KG1 (cell line): ENCODE measurements around the gene TEX101.
"Not testable (repeated sequence)": the region's sequence is repeated elsewhere in the genome, so short reads cannot be mapped to it uniquely, and the experiment has no call there.

Experiments used
- DNase-seq: peaks from one replicate; lab custom pipeline; 2025; lab: John Stamatoyannopoulos, UW

The TEX101 gene

GRCh38 chr19:43420954-43421353, 6.3 kb downstream of the TEX101 start:
- DNase-seq, result no peak

DNA sequence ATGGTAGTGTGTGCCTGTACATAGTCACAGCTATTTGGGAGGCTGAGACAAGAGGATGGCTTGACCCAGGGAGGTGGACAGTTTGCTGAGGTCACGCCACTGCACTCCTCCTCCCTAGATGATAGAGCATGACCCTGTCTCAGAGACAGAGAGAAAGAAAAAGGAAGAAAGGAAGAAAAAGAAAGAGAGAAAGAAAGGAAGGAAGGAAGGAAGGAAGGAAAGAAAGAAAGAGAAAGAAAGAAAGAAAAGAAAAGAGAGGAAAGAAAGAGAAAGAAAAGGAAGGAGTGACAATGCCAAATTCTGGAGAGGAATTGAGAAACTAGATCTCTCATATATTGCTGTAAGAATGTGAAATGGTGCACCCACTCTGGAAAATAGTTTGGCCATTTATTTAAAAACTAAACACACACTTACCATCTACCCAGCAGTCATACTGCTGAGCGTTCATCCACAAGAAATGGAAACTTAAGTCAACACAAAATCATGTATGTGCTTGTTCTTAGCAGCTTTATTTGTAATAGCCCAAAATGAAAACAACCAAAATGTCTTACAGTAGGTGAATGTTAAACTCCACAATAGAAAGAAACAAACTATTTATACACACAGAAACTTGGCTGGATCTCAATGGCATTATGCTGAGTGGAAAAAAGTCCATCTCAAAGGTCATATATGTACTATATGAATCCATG, 7.5 kb downstream of the TEX101 start:
- DNase-seq, result no peak

DNA sequence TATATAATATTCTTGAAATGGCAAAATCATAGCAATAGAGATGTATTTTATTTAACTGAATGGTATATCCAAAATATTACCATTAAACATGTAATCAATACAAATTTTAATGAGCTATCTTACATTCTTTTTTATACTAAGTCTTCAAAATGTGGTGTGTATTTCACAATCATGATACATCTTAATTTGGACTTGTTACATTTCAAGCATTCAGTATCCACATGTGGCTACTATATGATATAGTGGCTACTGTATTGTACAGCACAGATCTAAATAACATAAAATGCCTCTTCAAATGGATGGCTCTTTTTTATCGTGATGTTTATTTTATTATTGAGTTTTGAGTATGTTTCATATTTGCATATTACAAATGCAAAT, 8.0 kb downstream of the TEX101 start:
- no peak for DNase-seq

DNA sequence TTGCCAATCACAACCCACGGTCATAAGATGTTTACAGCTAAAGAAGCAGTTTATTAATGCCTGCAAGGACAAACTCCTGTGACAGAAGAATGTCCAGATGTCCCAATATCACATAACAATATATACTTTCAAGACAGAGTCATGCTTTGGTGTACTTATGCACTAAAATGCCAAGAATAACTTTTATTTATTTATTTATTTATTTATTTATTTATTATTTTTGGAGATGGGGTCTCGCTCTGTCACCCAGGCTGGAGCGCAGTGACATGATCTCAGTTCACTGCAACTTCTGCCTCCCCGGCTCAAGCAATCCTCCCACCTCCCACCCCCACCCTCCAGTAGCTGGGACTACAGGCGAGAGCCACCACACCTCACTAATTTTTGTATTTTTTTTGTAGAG, 9.1 kb downstream of the TEX101 start:
- DNase-seq, result no peak

DNA sequence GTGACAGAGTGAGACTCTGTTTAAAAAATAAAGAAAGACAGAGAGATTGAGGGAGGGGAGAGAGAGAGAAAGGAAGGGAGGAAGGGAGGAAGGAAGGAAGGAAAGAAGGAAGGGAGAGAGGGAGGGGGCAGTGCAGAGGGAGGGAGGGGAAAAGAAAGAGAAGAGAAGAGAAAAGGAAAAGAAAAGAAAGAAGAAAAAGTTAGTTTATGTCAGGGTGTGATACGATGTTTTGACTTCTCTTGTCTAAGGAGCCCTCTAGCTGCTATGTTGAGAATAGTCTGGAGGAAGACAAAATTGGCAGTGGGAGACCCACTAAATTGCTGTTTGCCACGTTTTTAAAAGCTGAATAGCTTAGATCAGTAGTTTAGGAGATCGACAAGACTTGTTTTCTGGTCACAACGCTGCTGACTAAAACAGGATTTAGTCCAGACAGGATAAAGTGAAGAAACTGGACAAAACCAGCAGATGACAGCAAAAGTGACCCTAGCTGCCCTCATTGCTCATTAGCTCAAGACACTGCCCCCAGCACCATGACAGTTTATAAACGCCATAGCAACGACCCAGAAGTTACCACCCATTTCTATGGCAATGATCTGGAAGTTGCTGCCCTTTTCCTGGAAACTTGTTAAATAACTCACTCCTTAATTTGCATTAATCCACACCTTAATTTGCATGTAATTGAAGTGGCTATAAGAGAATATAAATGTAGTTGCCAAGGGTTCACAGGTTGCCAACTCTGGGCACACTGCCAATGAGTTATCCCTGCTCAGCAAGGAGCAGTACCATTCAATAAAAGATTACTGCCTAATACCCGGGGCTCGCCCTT, 11.1 kb downstream of the TEX101 start:
- no peak for DNase-seq

DNA sequence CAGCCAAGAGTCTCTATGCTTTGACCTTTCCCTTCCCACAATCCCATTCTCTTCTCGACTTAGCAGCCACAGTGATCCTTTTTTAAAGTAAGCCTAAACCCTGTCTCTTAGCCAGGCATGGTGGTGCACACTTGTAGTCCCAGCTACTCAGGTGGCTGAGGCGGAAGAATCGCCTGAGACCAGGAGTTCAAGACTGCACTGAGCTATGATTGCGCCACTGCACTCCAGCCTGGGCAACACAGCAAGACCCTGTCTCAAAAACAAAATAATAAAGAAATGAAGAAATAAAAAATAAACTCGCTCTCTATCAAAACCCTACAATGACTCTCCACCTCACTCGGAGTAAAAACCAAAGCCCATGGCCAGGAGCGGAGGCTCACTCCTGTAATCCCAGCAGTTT, 14.7 kb downstream of the TEX101 start:
- no peak for DNase-seq

DNA sequence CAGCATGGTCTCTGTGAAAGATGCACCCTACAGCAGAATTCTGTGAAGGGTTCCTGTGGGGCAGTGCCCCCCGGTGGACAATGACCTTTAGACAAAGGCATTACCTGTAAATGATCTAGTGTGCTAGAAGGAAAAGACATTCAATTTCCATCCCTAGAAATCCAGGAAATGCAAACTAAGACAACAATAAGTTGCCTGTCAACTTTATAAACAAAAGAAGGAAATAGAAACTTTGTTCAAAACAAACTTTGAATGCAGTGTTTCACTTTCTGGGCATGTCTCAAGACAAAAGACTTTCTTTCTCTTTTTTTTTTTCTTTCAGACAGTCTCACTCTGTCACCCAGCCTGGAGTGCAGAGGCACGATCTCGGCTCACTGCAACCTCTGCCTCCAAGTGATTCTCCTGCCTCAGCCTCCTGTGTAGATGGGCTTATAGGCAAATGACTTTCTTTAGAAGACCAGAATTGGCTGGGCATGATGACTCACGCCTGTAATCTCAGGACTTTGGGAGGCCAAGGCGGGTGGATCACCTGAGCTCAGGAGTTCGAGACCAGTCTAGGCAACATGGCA, 15.5 kb downstream of the TEX101 start:
- no peak for DNase-seq

DNA sequence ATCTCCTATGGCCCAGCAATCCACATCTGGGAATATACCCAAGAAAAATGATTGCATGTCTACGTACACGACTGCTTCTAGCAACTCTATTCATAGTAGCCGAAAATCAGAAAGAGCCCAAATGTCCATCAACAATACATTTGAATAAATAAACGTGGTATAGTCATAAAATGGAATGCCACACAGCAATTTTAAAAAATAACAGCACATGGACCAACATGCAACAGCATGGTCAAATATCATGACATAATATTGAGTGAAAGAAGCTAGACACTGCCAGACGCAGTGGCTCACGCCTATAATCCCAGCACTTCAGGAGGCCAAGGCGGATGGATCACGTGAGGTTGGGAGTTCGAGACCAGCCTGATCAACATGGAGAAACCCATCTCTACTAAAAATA, 16.3 kb downstream of the TEX101 start:
- DNase-seq, result no peak

DNA sequence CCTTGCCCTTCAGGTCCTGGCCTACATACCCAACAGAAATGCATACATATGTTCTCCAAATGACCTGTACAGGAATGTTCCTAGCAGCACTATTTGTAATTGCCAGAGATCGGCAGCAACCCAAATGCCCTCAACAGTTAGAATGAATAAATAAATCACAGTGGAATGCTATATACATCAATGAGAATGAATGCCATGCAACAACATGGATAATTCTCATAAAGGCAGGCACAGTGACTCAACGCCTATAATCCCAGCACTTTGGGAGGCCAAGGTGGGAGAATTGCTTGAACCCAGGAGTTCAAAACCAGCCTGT, 18.6 kb downstream of the TEX101 start:
- no peak for DNase-seq

DNA sequence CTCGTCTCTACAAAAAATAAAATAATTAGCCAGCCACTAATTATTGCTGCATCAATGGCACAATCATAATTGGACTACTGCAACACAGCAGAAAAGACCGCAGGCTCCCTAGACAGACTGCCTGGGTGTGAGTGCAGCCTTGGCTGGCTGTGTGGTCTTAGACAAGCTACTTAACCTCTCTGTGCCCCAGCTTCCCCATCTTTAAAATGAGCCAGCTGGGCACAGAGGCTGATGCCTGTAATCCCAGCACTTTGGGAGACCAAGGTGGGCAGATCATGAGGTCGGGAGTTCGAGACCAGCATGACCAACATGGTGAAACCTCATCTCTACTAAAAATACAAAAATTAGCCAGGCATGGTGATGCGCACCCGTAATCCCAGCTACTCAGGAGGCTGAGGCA, 19.0 kb downstream of the TEX101 start:
- no peak for DNase-seq

DNA sequence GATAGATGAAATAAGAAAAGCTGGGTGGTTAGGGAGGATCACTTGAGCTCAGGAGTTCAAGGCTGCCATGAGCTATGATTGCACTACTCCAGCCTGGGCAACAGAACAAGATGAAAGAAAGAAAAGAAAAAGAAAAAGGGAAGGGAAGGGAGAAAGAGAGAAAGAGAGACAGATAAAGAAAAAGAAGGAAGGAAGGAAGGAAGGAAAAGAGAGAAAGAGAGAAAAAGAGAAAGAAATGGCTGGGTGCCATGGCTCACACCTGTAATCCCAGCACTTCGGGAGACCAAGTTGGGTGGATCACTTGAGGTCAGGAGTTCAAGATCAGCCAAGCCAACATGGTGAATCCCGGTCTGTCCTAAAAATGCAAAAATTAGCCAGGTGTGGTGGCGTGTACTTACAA, 21.1 kb downstream of the TEX101 start:
- DNase-seq, result no peak

DNA sequence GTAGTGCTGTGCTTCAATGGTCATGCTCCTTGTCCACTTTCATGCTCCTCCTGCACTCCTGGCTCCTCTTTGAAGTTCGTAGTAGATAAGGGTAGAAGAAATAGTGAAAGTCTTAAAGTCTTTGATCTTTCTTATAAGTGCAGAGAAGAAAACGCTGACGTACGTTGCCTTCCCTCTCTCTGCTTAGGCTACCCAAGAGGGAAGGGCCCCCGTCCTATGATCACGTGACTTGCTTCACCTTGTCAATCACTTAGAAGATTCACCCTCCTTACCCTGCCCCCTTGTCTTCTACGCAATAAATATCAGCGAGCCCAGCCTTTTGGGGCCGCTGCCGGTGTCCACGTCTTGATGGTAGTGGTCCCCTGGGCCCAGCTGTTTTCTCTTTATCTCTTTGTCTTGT, 22.6 kb downstream of the TEX101 start:
- DNase-seq, result not testable (repeated sequence)

DNA sequence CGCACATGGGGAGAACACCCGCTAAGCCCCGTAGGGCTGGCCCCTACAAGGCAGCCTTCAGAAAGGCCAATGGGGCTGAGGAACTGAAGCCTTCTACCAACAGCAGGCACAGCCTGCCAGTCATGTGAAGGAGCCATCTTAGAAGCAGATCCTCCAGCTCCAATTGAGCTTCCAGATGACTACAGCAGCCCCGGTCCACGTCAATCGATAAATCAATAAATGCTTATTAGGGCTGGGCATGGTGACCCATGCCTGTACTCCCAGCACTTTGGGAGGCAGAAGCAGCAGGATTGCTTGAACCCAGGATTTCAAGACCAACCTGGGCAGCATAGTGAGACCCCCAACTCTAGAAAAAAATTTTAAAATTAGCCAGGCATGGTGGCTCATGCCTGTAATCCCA, 23.0 kb downstream of the TEX101 start:
- no peak for DNase-seq

GRCh38 chr19:43438291-43439031, 23.8 kb downstream of the TEX101 start:
- no peak for DNase-seq

GRCh38 chr19:43439032-43439708, 24.5 kb downstream of the TEX101 start:
- DNase-seq, result no peak

- DNase-seq, result no peak
These were observed 25.0 kb downstream of the TEX101 start for GRCh38 chr19:43439709-43440063.

DNA sequence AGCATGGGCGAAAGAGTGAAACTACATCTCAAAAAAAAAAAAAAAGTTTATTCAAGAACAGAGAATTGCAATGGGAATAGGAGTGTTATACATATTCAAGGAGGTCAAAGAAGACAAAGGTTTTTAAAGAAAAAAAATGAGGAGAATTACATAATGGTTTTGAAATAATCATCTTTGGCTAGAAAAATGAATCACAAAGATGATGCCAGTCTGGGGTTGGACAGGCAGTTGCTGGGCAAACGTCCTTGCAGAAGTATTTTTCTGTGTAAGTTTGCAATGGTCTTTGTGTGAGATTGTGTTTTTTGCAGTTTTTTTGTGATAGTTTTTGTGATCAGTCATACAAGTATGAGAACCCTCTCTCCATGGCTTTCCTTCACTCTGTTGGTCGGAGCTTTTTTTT, 27.0 kb downstream of the TEX101 start:
- DNase-seq, result no peak

DNA sequence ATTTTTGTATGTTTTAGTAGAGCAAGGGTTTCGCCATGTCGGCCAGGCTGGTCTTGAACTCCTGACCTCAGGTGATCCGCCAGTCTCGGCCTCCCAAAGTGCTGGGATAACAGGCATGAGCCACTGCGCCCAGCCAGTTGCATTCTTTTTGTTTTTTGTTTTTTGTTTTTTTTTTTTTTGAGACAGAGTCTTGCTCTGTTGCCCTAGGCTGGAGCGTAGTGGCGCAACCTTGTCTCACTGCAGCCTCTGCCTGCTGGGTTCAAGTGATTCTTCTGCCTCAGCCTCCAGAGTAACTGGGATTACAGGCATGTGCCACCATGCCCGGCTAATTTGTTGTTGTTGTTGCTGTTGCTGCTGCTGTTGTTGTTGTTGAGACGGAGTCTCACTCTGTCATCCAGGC, 29.4 kb downstream of the TEX101 start:
- not testable (repeated sequence) for DNase-seq

- DNase-seq, result no peak
These were observed 30.0 kb downstream of the TEX101 start for GRCh38 chr19:43444531-43445287.

DNA sequence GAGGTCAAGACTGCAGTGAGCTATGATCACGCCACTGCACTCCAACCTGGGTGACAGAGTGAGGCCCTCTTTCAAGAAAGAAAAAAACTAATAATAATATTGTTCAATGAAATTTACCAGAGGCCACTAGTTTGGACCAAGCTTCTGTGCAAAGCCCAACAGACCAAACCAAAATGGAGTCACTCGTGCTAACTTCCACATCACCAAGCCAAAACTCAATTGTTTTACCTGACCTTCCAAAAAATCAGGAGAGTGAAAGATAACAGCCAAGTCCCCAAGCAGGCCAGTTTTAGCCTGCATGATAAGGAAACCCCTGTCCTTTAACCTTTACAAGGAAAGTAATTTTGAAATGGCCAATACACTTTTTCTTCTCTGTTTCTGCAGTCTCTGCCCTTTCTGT, 30.7 kb downstream of the TEX101 start:
- no peak for DNase-seq

DNA sequence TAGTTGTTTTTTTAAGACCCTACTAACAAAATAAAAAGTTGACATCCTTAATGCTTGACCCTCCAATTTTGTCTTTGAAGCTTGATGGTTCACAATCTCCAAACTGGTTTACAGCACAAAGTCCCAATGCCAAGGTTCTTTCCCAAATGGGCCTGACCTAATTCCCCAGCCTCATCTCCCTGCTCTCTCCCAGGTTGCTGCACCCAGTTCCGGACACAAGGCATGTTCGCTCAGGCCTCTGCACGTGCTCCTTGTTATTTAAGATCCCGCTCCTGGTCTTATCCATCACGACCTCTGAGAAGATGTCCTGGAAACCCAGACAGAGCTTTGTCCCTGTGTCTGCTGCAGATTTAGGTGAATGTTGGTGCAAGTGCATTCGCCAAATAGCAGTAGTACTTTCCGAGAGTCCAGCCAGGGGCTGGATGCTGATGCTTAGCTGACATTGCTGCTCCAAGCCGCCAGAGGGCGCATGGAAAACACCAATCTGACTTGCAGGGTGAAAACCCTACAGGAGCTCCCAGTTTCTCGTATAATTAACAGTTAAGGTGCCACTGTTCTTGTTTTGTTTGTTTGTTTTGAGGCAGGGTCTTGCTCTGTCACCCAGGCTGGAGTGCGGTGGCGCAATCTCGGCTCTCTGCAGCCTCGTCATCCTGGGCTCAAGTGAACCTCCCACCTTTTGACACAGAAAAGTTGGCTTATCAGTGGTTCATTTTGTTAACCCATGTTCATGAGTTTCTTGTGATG, 32.2 kb downstream of the TEX101 start:
- DNase-seq, result peak; percentile 76
